ENCODE measurements around the gene RAB40B. TPM values are rescaled to one million over a fixed set of nuclear protein-coding genes. Genes with fewer than 3 reads are reported as not detected.

RAB40B gene
- total RNA-seq, 2 experiments from 2014 or later = 1.6 to 2.0 TPM

DNA sequence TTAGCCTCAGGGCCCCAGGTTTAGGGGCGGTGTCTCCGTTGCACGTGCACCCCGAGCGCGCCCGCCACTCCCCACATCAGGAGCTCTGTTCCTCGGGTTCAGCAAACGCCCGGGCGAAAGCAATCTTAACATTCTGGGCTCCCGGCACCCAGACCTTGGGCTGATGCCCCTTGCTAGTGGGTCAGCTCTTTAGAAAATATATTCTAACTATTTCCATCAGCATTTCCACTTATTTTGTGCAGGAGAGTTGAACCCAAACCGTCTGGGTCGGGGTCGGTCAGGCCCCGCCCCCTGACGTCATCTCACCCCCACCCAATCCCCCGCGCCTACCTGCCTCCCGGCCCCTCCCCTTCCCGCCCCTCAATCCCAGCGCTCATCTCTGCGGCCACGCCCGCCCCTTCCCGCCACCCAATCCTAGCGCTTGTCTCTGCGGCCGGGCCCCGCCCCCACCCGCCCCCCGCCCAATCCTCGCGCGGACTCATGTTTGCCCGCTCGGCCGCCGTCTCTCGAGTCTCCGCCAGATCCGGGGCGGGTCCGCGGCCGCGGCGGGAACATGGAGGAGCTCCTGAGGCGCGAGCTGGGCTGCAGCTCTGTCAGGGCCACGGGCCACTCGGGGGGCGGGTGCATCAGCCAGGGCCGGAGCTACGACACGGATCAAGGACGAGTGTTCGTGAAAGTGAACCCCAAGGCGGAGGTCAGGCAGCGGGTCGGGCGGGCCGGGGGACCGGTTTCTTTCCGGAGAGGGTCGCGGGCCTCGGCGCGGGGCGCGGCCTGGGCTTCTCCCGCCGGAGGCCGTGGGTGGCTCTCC is 17.9 kb upstream of the RAB40B start, which contains the start of gene FN3KRP:
Gene FN3KRP, plus strand, starts transcription at position 504 of the 808 bp plus-strand sequence. Its CDS starts 50 bp downstream, at position 554.
- H3K27me3 ChIP-seq (ENCODE audit: control insufficient read depth in 1 of 2, insufficient read depth in 2 of 2, low read length in 2 of 2) = no peaks in the 10 kb centered on the region
- TF ChIP-seq, protein P1, sequence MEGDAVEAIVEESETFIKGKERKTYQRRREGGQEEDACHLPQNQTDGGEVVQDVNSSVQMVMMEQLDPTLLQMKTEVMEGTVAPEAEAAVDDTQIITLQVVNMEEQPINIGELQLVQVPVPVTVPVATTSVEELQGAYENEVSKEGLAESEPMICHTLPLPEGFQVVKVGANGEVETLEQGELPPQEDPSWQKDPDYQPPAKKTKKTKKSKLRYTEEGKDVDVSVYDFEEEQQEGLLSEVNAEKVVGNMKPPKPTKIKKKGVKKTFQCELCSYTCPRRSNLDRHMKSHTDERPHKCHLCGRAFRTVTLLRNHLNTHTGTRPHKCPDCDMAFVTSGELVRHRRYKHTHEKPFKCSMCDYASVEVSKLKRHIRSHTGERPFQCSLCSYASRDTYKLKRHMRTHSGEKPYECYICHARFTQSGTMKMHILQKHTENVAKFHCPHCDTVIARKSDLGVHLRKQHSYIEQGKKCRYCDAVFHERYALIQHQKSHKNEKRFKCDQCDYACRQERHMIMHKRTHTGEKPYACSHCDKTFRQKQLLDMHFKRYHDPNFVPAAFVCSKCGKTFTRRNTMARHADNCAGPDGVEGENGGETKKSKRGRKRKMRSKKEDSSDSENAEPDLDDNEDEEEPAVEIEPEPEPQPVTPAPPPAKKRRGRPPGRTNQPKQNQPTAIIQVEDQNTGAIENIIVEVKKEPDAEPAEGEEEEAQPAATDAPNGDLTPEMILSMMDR (IDR thresholded peaks at IDR 0.05) = no peak
- peak within 1 kb of the TSS; percentile 5 to 50 for H3K27ac ChIP-seq (ENCODE audit: low read depth in 1 of 2, low read length in 2 of 2)
- intact Hi-C loops (cut with DNase I, micrococcal nuclease) = loop anchor here (1.0 to 5.0 kb wide), 4 partner anchors 17 to 69 kb away; partner anchors contain the start of genes RAB40B (in 1 of the 2), TBCD (in 1 of the 2) and WDR45B (in 1 of the 2)
- ChIA-PET POLR2A (interaction anchor here (0.7 to 1.6 kb wide), 6 partner anchors 17 to 418 kb away, joined by 3 to 6 read pairs (median 3); no protein-coding TSS in a partner anchor), CTCF (no interaction called here)
- Mint-ChIP-seq H3K4me1 (ENCODE audit: low read depth) (peaks cover 31% of the 10 kb centered on the region), H3K9me3 (no peaks in the 10 kb centered on the region), H3K4me3 (peak within 1 kb of the TSS; percentile 97), H3K27ac (peak within 1 kb of the TSS; percentile 56), H3K36me3 (ENCODE audit: low read depth) (peaks cover 33% of the 10 kb centered on the region), H3K27me3 (no peaks in the 10 kb centered on the region)
- H3K36me3 ChIP-seq (ENCODE audit: insufficient read depth, low read length) = peaks cover 19% of the 10 kb centered on the region
- peak; percentile 69 to 99 (median 87) for DNase-seq
- peak within 1 kb of the TSS; percentile 72 for H3K4me3 ChIP-seq (ENCODE audit: low read length)
- no peaks in the 10 kb centered on the region for H3K9me3 ChIP-seq (ENCODE audit: control insufficient read depth in 1 of 2, insufficient read depth in 1 of 2, low read length in 2 of 2)
- peaks cover 24% of the 10 kb centered on the region for H3K4me1 ChIP-seq (ENCODE audit: insufficient read depth, low read length)
- ATAC-seq (ENCODE audit: poor library complexity) = peak; percentile 87

DNA sequence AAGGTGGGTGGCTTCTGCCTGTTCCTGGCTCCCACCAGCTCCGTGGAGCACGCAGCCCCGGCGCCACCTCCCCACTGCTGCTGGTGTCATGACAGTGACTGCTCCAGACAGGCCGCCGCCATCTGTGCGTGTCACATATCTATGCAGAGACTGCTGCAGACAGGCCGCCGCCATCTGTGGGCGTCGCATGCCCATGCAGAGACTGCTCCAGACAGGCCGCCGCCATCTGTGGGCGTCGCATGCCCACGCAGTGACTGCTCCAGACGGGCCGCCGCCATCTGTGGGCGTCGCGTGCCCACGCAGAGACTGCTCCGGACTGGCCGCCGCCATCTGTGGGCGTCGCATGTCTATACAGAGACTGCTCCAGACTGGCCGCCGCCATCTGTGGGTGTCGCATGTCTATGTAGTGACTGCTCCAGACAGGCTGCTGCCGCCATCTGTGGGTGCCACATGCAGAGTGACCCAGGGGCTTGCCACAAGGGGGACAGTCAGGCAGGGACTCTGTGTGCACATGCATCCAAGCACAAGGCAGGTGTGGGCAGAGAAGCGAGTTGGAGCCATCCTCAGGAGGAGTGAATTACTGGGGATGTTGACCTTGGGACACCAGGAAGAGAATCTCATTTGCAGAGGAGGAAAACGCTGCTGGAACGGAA is 14.7 kb upstream of the RAB40B start:
- no peak for DNase-seq
- CTCF ChIA-PET = no interaction called here
- TF ChIP-seq, protein P1 (IDR thresholded peaks at IDR 0.05) = no peak
- POLR2A ChIA-PET = no interaction called here
- no peaks in the 10 kb centered on the region for H3K9me3 Mint-ChIP-seq
- H3K4me1 Mint-ChIP-seq (ENCODE audit: low read depth) = peaks cover 24% of the 10 kb centered on the region
- no peak overlapping the region for H3K4me3 ChIP-seq (ENCODE audit: low read length)
- no peaks in the 10 kb centered on the region for H3K9me3 ChIP-seq (ENCODE audit: control insufficient read depth in 1 of 2, insufficient read depth in 1 of 2, low read length in 2 of 2)
- H3K27ac Mint-ChIP-seq = no peak overlapping the region
- peak overlapping the region; percentile 49 for H3K4me3 Mint-ChIP-seq
- no peaks in the 10 kb centered on the region for H3K27me3 Mint-ChIP-seq
- H3K27me3 ChIP-seq (ENCODE audit: control insufficient read depth in 1 of 2, insufficient read depth in 2 of 2, low read length in 2 of 2) = no peaks in the 10 kb centered on the region
- ATAC-seq (ENCODE audit: poor library complexity) = no peak
- no peak overlapping the region for H3K27ac ChIP-seq (ENCODE audit: low read depth in 1 of 2, low read length in 2 of 2)
- peaks cover 15% of the 10 kb centered on the region for H3K36me3 Mint-ChIP-seq (ENCODE audit: low read depth)
- no peaks in the 10 kb centered on the region for H3K36me3 ChIP-seq (ENCODE audit: insufficient read depth, low read length)
- intact Hi-C loops (cut with DNase I, micrococcal nuclease) = no loop called here
- peaks cover 21% of the 10 kb centered on the region for H3K4me1 ChIP-seq (ENCODE audit: insufficient read depth, low read length)

DNA sequence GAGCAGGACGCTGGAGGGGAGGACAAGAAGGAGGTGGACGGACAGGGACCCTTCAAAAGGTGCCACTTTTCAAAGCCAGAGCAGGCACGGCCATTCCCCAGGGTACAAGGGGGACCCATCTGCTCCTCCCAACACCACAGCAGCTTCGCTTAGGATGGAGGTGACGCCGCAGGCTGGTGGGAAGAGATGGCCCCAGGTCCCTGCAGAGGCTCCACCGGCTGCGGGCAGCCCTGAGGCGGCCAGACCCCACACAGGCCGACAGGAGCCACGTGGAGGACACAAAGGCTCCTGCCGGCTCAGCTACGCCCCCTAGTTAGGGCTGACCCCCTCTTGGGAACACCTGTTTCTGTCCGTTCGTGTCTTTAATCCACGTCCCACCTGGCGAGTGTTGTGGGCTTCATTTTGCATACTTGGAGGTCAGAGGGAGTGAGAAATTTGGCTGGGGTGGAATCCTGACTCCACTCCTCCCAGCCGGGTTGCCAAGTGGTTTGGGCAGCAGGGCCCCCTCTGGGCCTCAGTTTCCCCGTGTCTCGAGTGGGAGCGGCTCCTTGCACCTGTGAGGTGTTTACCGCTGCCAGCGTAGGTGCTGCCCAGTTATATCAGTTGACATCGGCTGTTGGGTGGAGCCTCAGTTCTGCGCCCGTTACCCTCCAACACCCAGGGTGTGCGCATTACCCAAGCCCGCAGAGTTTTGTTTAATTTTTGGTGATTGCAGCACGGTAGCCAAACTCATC is 12.2 kb upstream of the RAB40B start:
- POLR2A ChIA-PET = no interaction called here
- no peak for ATAC-seq (ENCODE audit: poor library complexity)
- peaks cover 1% of the 10 kb centered on the region for H3K4me1 Mint-ChIP-seq (ENCODE audit: low read depth)
- intact Hi-C loops (cut with DNase I, micrococcal nuclease) = no loop called here
- CTCF ChIA-PET = no interaction called here
- Histone ChIP-seq H3K27ac (ENCODE audit: low read depth in 1 of 2, low read length in 2 of 2) (no peak overlapping the region), H3K36me3 (ENCODE audit: insufficient read depth, low read length) (no peaks in the 10 kb centered on the region), H3K27me3 (ENCODE audit: control insufficient read depth in 1 of 2, insufficient read depth in 2 of 2, low read length in 2 of 2) (no peaks in the 10 kb centered on the region), H3K4me1 (ENCODE audit: insufficient read depth, low read length) (peaks cover 1% of the 10 kb centered on the region), H3K4me3 (ENCODE audit: low read length) (no peak overlapping the region), H3K9me3 (ENCODE audit: control insufficient read depth in 1 of 2, insufficient read depth in 1 of 2, low read length in 2 of 2) (no peaks in the 10 kb centered on the region)
- H3K9me3 Mint-ChIP-seq = no peaks in the 10 kb centered on the region
- DNase-seq = no peak
- H3K27ac Mint-ChIP-seq = no peak overlapping the region
- no peaks in the 10 kb centered on the region for H3K36me3 Mint-ChIP-seq (ENCODE audit: low read depth)
- TF ChIP-seq, protein P1 (IDR thresholded peaks at IDR 0.05) = no peak
- no peaks in the 10 kb centered on the region for H3K27me3 Mint-ChIP-seq
- no peak overlapping the region for H3K4me3 Mint-ChIP-seq
